ENCODE measurements around the gene ACTN2.

ACTN2 gene

GRCh38 chr1:236753516-236753915 is 67.2 kb downstream of the ACTN2 start:
- no peak overlapping the region for H3K23ac ChIP-seq (ENCODE audit: low read depth, low read length, poor library complexity)
- H2BK15ac ChIP-seq (ENCODE audit: low read length) = no peak overlapping the region
- DNase-seq (ENCODE audit: low spot score) = peak; percentile 18
- H3K4me3 ChIP-seq (ENCODE audit: low read length in 2 of 2) = no peak overlapping the region
- H2BK12ac ChIP-seq (ENCODE audit: low read length) = no peak overlapping the region
- no peaks in the 10 kb centered on the region for H3K4me1 ChIP-seq (ENCODE audit: control insufficient read depth in 2 of 2, insufficient read depth in 1 of 2, low read depth in 1 of 2, low read length in 2 of 2)
- H2BK120ac ChIP-seq (ENCODE audit: low read depth, low read length) = no peak overlapping the region
- H3K14ac ChIP-seq (ENCODE audit: low read length) = no peak overlapping the region
- H3K18ac ChIP-seq (ENCODE audit: low read length) = no peak overlapping the region
- no peaks in the 10 kb centered on the region for H3K9me3 ChIP-seq (replicated peaks in 1 of 2; ENCODE audit: control insufficient read depth in 2 of 2, insufficient read depth in 1 of 2, low read depth in 1 of 2, low read length in 2 of 2)
- H3K79me1 ChIP-seq (ENCODE audit: low read depth, low read length) = no peaks in the 10 kb centered on the region
- peak overlapping the region; percentile 61 for H2AFZ ChIP-seq (ENCODE audit: low read length)
- no peak overlapping the region for H2AK5ac ChIP-seq (ENCODE audit: low read depth, low read length)
- H4K91ac ChIP-seq (ENCODE audit: low read depth, low read length, poor library complexity) = no peak overlapping the region
- no peaks in the 10 kb centered on the region for H3K27me3 ChIP-seq (ENCODE audit: control insufficient read depth in 3 of 3, insufficient read depth in 3 of 3, low read depth in 1 of 3, low read length in 3 of 3)
- no CpG with 5 or more reads among the region's 5 CpGs for WGBS, 2 donors (ENCODE audit: extremely low coverage in 2 of 2, insufficient read length in 2 of 2, insufficient replicate concordance in 1 of 2)
- no peak overlapping the region for H3K9ac ChIP-seq (ENCODE audit: low read depth, low read length, poor library complexity)
- H3K4ac ChIP-seq (ENCODE audit: low read length) = no peak overlapping the region
- H4K8ac ChIP-seq (ENCODE audit: low read depth, low read length) = no peak overlapping the region
- no peaks in the 10 kb centered on the region for H3K36me3 ChIP-seq (replicated peaks in 1 of 2; ENCODE audit: control insufficient read depth in 2 of 2, insufficient read depth in 2 of 2, low read length in 2 of 2)
- no peak overlapping the region for H3K27ac ChIP-seq (replicated peaks; ENCODE audit: low read length)
- H2BK5ac ChIP-seq (ENCODE audit: low read length) = no peak overlapping the region
- H3K4me2 ChIP-seq (ENCODE audit: insufficient read depth, low read length, poor library complexity, severe bottlenecking) = no peak overlapping the region

GRCh38 chr1:236753964-236754363 is 67.7 kb downstream of the ACTN2 start:
- Histone ChIP-seq H2BK12ac (ENCODE audit: low read length) (no peak overlapping the region), H3K27me3 (ENCODE audit: control insufficient read depth in 3 of 3, insufficient read depth in 3 of 3, low read depth in 1 of 3, low read length in 3 of 3) (no peaks in the 10 kb centered on the region), H3K4ac (ENCODE audit: low read length) (no peak overlapping the region), H2BK120ac (ENCODE audit: low read depth, low read length) (no peak overlapping the region), H3K9ac (ENCODE audit: low read depth, low read length, poor library complexity) (no peak overlapping the region), H2AFZ (ENCODE audit: low read length) (peak overlapping the region; percentile 61), H3K36me3 (replicated peaks in 1 of 2; ENCODE audit: control insufficient read depth in 2 of 2, insufficient read depth in 2 of 2, low read length in 2 of 2) (no peaks in the 10 kb centered on the region), H4K8ac (ENCODE audit: low read depth, low read length) (no peak overlapping the region), H2BK15ac (ENCODE audit: low read length) (no peak overlapping the region), H3K18ac (ENCODE audit: low read length) (no peak overlapping the region), H2AK5ac (ENCODE audit: low read depth, low read length) (no peak overlapping the region), H3K79me1 (ENCODE audit: low read depth, low read length) (no peaks in the 10 kb centered on the region), H3K23ac (ENCODE audit: low read depth, low read length, poor library complexity) (no peak overlapping the region), H3K4me1 (ENCODE audit: control insufficient read depth in 2 of 2, insufficient read depth in 1 of 2, low read depth in 1 of 2, low read length in 2 of 2) (no peaks in the 10 kb centered on the region), H2BK5ac (ENCODE audit: low read length) (no peak overlapping the region), H3K4me3 (ENCODE audit: low read length in 2 of 2) (no peak overlapping the region), H3K9me3 (replicated peaks in 1 of 2; ENCODE audit: control insufficient read depth in 2 of 2, insufficient read depth in 1 of 2, low read depth in 1 of 2, low read length in 2 of 2) (no peaks in the 10 kb centered on the region), H3K4me2 (ENCODE audit: insufficient read depth, low read length, poor library complexity, severe bottlenecking) (no peak overlapping the region), H3K14ac (ENCODE audit: low read length) (no peak overlapping the region), H4K91ac (ENCODE audit: low read depth, low read length, poor library complexity) (no peak overlapping the region), H3K27ac (replicated peaks; ENCODE audit: low read length) (no peak overlapping the region)
- no peak for DNase-seq (ENCODE audit: low spot score)
- WGBS, 2 donors (ENCODE audit: extremely low coverage in 2 of 2, insufficient read length in 2 of 2, insufficient replicate concordance in 1 of 2) = no CpG with 5 or more reads among the region's 14 CpGs

- no peak overlapping the region for H2BK12ac ChIP-seq (ENCODE audit: low read length)
- H3K79me1 ChIP-seq (ENCODE audit: low read depth, low read length) = no peaks in the 10 kb centered on the region
- H3K23ac ChIP-seq (ENCODE audit: low read depth, low read length, poor library complexity) = no peak overlapping the region
- WGBS, 2 donors (ENCODE audit: extremely low coverage in 2 of 2, insufficient read length in 2 of 2, insufficient replicate concordance in 1 of 2) = no CpG with 5 or more reads among the region's 18 CpGs
- H4K91ac ChIP-seq (ENCODE audit: low read depth, low read length, poor library complexity) = no peak overlapping the region
- no peak overlapping the region for H2BK120ac ChIP-seq (ENCODE audit: low read depth, low read length)
- no peaks in the 10 kb centered on the region for H3K4me1 ChIP-seq (ENCODE audit: control insufficient read depth in 2 of 2, insufficient read depth in 1 of 2, low read depth in 1 of 2, low read length in 2 of 2)
- H3K9me3 ChIP-seq (replicated peaks in 1 of 2; ENCODE audit: control insufficient read depth in 2 of 2, insufficient read depth in 1 of 2, low read depth in 1 of 2, low read length in 2 of 2) = no peaks in the 10 kb centered on the region
- no peak overlapping the region for H2BK15ac ChIP-seq (ENCODE audit: low read length)
- no peak overlapping the region for H2AK5ac ChIP-seq (ENCODE audit: low read depth, low read length)
- no peak overlapping the region for H3K4ac ChIP-seq (ENCODE audit: low read length)
- H3K27me3 ChIP-seq (ENCODE audit: control insufficient read depth in 3 of 3, insufficient read depth in 3 of 3, low read depth in 1 of 3, low read length in 3 of 3) = no peaks in the 10 kb centered on the region
- no peak overlapping the region for H2BK5ac ChIP-seq (ENCODE audit: low read length)
- no peak overlapping the region for H3K4me2 ChIP-seq (ENCODE audit: insufficient read depth, low read length, poor library complexity, severe bottlenecking)
- H3K36me3 ChIP-seq (replicated peaks in 1 of 2; ENCODE audit: control insufficient read depth in 2 of 2, insufficient read depth in 2 of 2, low read length in 2 of 2) = no peaks in the 10 kb centered on the region
- no peak for DNase-seq (ENCODE audit: low spot score)
- peak overlapping the region; percentile 35 for H2AFZ ChIP-seq (ENCODE audit: low read length)
- H3K4me3 ChIP-seq (ENCODE audit: low read length in 2 of 2) = no peak overlapping the region
- H3K9ac ChIP-seq (ENCODE audit: low read depth, low read length, poor library complexity) = no peak overlapping the region
- no peak overlapping the region for H3K27ac ChIP-seq (replicated peaks; ENCODE audit: low read length)
- no peak overlapping the region for H4K8ac ChIP-seq (ENCODE audit: low read depth, low read length)
- peak overlapping the region; percentile 48 for H3K18ac ChIP-seq (ENCODE audit: low read length)
- no peak overlapping the region for H3K14ac ChIP-seq (ENCODE audit: low read length)
These were observed 68.4 kb downstream of the ACTN2 start for GRCh38 chr1:236754525-236755210.

- Histone ChIP-seq H2BK12ac (ENCODE audit: low read length) (no peak overlapping the region), H3K27me3 (ENCODE audit: control insufficient read depth in 3 of 3, insufficient read depth in 3 of 3, low read depth in 1 of 3, low read length in 3 of 3) (no peaks in the 10 kb centered on the region), H3K4me1 (ENCODE audit: control insufficient read depth in 2 of 2, insufficient read depth in 1 of 2, low read depth in 1 of 2, low read length in 2 of 2) (no peaks in the 10 kb centered on the region), H2BK120ac (ENCODE audit: low read depth, low read length) (no peak overlapping the region), H3K18ac (ENCODE audit: low read length) (no peak overlapping the region), H3K36me3 (replicated peaks in 1 of 2; ENCODE audit: control insufficient read depth in 2 of 2, insufficient read depth in 2 of 2, low read length in 2 of 2) (no peaks in the 10 kb centered on the region), H2BK5ac (ENCODE audit: low read length) (no peak overlapping the region), H3K27ac (replicated peaks; ENCODE audit: low read length) (no peak overlapping the region), H2BK15ac (ENCODE audit: low read length) (no peak overlapping the region), H3K4me3 (ENCODE audit: low read length in 2 of 2) (no peak overlapping the region), H3K9me3 (replicated peaks in 1 of 2; ENCODE audit: control insufficient read depth in 2 of 2, insufficient read depth in 1 of 2, low read depth in 1 of 2, low read length in 2 of 2) (no peaks in the 10 kb centered on the region), H3K23ac (ENCODE audit: low read depth, low read length, poor library complexity) (no peak overlapping the region), H2AFZ (ENCODE audit: low read length) (no peak overlapping the region), H3K79me1 (ENCODE audit: low read depth, low read length) (no peaks in the 10 kb centered on the region), H3K14ac (ENCODE audit: low read length) (no peak overlapping the region), H3K4ac (ENCODE audit: low read length) (no peak overlapping the region), H2AK5ac (ENCODE audit: low read depth, low read length) (no peak overlapping the region), H3K4me2 (ENCODE audit: insufficient read depth, low read length, poor library complexity, severe bottlenecking) (no peak overlapping the region), H4K91ac (ENCODE audit: low read depth, low read length, poor library complexity) (no peak overlapping the region), H3K9ac (ENCODE audit: low read depth, low read length, poor library complexity) (no peak overlapping the region), H4K8ac (ENCODE audit: low read depth, low read length) (no peak overlapping the region)
- DNase-seq (ENCODE audit: low spot score) = no peak
- no CpG with 5 or more reads among the region's 2 CpGs for WGBS, 2 donors (ENCODE audit: extremely low coverage in 2 of 2, insufficient read length in 2 of 2, insufficient replicate concordance in 1 of 2)
These were observed 71.3 kb downstream of the ACTN2 start for GRCh38 chr1:236757640-236758039.
